GM19438 (cell line): ENCODE measurements around the gene DLG1.
"Not testable (repeated sequence)": the region's sequence is repeated elsewhere in the genome, so short reads cannot be mapped to it uniquely, and the experiment has no call there.

Experiments
- ATAC-seq: cut with Tn5 transposase; IDR thresholded peaks from one replicate; pipeline ENCODE4 v1.9.1; 2021; ENCODE audit warnings: low read depth; ENCODE audit not compliant: unreplicated experiment

The DLG1 gene

DNA sequence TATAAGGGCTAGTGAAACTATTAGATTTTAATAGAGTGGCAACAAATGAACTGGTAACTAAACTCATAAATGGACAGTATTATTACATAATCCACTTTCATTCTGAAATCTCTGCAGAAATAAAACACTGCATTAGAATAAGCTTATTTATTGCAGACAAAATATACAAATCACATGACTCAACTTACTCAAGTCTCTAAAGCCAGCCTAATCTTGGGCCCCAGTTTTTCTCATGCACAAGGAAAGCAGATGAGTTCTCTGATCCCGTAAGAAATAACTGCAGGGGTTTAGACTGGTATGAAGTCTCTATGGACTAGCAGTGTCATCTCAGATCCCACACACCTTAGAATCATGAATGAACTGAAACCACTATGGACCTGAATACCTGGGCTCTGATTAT lies 5.8 kb downstream of the DLG1 start:
- no peak for ATAC-seq

GRCh38 chr3:197292083-197292646 lies 6.2 kb downstream of the DLG1 start:
- no peak for ATAC-seq

- no peak for ATAC-seq
Measured at GRCh38 chr3:197289726-197290125, 8.7 kb downstream of the DLG1 start.

- ATAC-seq: no peak
Measured at GRCh38 chr3:197286678-197287077, 11.7 kb downstream of the DLG1 start.

DNA sequence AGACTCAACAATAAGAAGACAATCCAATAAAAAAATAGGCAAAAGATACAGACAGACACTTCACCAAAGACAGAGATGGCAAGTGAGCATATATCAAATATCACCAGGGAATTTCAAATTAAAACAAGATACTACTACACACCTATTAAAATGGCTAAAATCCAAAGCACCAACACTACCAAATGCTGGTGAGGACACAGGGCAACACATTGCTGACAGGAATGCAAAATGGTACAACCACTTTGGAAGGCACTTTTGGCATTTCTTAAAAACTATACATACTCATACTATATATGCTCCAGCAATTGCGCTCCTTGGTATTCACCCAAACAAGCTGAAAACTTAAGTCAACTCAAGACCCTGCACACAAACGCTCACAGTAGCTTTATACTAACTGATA lies 12.9 kb downstream of the DLG1 start:
- no peak for ATAC-seq

- no peak for ATAC-seq
Measured at GRCh38 chr3:197283045-197283444, 15.4 kb downstream of the DLG1 start.

- ATAC-seq: no peak
Measured at GRCh38 chr3:197281849-197282248, 16.6 kb downstream of the DLG1 start.

DNA sequence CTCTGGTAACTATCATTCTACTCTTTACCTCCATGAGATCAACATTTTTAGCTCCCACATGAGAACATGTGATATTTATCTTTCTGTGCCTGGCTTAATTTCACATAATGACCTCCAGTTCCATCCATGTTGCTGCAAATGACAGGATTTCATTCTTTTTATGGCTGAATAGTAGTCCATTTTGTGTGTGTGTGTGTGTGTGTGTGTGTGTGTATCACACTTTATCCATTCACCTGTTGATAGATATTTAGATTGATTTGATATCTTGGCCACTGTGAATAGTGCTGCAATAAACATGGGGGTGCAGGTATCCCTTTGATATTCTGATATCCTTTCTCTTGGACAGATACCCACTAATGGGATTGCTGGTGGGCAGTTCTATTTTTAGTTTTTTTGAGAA lies 18.3 kb downstream of the DLG1 start:
- ATAC-seq: no peak

DNA sequence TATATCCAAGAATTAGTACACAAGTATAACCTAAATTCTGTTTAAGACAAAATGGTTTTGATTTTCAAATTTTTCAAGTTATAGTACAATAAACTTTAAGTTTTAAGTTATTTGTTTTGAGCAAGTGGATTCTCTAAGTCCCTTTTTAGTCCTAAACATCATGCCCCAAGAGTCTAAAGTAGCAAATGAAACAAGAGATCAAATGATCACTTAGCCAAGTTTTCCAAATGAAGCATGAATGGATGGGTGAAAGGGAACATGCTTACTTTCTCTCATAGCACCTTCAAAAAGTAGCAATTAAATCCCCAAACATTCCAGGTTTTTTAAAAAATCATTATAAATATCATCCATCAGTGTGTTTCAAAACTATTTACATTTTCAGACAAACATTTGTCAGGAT lies 19.5 kb downstream of the DLG1 start:
- no peak for ATAC-seq

- not testable (repeated sequence) for ATAC-seq
Measured at GRCh38 chr3:197276808-197277207, 21.6 kb downstream of the DLG1 start.

GRCh38 chr3:197270558-197271317 lies 27.7 kb downstream of the DLG1 start:
- no peak for ATAC-seq

DNA sequence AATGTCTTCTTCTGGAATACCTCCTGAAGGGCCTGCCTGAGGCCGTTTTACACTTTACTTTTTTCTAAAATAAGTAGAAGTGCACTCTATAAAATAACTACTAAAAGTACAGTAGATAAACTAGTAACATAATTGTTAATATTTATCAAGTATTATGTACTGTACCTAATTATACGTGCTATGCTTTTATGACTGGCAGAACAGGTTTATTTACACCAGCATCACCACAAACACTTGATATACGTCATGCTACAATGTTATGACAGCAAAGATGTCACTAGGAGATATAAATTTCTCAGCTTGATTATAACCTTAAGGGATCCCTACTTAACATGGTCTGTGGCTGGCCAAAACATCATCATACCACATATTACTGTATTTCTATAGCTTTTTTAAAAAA lies 29.4 kb downstream of the DLG1 start:
- ATAC-seq: no peak

DNA sequence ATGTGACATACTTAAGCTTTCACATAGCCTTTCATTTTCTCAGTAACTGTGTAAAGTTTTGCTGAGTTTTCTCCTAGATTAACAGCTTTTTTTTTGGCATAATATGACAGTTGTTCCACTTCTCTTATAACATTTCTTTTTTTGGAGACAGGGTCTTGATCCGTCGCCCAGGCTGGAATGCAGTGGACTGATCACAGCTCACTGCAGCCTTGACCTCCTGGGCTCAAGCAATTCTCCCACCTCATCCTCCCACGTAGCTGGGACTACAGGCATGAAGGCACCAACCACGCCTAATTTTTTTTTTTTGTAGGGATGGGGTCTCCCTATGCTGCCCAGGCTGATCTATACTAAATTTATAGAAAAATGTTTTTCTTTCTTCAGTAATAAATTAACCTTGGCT lies 30.1 kb downstream of the DLG1 start:
- no peak for ATAC-seq

DNA sequence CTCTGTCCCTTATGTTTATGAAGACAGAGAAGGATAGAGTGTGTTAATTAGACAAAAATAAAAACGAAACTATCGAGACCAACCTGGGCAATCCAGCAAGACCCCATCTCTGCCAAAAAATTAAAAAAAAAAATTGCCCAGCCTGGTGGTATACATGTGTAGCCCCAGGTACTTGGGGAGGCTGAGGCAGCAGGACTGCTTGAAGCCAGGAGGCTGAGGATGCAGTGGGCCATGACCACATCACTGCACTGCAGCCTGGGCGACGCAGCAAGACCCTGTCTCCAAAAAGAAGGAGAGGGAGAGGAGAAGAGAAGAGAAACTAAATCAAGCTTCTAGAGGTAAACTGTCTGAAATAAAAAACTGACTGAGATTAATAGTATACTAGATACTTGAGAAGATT lies 32.1 kb downstream of the DLG1 start:
- no peak for ATAC-seq

GRCh38 chr3:197262709-197263108 lies 35.7 kb downstream of the DLG1 start:
- no peak for ATAC-seq

DNA sequence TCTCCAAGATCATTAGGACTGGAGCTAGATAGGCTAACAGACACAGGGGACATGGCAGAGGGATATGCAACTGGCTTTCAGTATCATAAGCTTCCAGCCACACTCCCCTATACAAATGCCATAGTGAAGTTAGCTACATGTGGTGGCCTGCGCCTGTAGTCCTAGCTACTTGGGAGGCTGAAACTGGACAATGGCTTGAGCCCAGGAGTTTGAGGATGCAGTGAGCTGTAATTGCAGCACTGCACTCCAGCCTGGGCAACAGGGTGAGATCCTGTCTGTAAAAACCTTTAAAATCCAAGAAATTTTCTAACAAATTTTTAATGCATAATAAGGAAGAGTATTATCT lies 37.3 kb downstream of the DLG1 start:
- ATAC-seq: no peak

DNA sequence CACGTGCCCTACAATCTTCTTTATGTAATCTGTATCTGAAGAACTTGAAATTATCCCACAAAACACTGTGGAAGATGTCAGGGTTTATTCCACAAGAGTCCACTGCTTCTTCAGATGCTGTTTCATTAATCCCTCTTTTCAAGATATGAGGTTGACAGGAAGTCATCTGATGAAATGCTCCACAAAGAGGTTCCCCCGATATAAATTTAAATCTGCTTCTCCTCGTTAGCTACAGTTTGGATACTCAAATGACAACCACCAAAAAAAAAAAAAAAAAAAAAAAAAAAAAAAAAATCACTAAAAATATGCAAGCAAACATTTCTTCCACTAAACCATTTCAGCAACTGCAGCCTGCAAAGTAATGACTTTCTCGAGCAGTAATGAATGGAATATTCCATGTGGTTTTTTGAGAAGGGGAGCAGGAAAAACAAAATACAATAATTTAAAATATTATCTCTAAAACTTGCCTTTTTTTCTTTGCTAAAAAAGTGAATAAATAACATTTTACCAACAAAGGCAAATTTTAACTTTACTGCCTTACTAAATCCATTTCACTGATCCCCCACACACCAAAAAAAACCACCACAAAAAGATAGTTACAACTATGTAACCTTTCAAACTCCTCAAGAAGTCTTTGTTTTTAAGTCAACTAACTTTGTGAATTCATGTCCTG lies 37.8 kb downstream of the DLG1 start:
- ATAC-seq: no peak

GRCh38 chr3:197259096-197259495 lies 39.3 kb downstream of the DLG1 start:
- no peak for ATAC-seq

DNA sequence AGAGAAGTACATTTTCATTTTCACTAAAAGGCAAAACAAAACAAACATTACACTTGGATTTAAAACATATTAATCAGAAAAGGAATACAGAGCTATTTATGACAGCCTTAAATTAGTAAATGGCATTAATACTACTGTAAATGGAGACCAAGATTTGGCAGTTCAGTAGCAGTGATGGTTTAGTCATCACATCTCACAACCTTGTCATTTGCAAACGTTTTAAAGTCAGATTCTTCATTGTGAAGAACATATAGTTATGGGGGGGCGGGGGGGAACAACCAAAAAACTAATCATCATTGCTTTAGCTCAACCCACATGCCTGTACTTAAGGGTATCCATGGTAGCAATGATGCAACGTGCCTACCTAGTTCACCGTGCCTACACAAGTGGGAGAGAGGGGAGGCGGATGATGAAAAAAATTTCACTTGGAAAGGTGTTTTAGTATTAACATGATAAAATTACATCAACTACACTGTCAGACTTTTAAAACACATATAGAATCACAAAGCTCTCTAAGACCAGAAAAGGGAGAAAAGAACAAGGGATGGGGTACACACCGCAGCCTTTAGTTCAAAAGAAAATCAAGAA lies 40.1 kb downstream of the DLG1 start:
- ATAC-seq: no peak

GRCh38 chr3:197257711-197258110 lies 40.7 kb downstream of the DLG1 start:
- ATAC-seq: no peak

DNA sequence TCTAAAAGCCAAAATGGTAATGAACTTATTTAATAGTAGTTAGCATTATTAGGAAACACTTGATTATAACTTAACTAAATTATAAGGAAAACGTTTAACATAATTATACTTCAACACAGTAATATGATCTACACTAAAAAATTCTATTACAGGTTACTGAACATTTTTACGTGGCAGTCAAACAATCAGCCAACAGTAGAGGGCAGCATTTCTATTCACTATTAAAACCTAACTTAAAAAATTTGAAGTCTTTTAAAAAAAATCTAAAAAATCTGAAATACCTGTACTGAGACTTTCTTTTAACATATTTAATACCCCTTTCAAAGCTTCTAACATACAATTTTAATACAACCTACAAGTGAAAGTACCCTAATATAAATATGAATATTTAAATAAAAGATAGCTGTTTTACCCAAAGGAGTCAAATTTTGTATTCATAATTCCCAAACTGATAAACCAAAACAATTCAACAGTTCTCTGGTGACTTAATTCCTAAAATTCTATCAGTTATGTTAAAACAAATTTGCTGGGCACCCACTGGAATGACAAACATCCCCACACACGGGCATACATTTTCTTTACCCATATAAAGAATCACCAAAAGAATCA lies 41.5 kb downstream of the DLG1 start:
- ATAC-seq: no peak
